Panc1 (cell line): ENCODE results near the gene MCAM. TPM values are rescaled to one million over a fixed set of nuclear protein-coding genes. Genes with fewer than 3 reads are reported as not detected.
A peak's percentile ranks its signal among the peaks of the same experiment; 100 is the strongest.

Experiments
- ATAC-seq: fragments of 200-7000 bp; cut with Tn5 transposase; 2 replicates; pipeline ENCODE4 v1.9.1; 2020; ENCODE audit warnings: mild to moderate bottlenecking, moderate library complexity
- BruUV-seq: library from RNA; stranded (reverse); fragments of 400-500 nt; replicated peaks from 2 replicates; lab custom pipeline; 2021; lab: Mats Ljungman, UMichigan
- CTCF ChIA-PET: fragments of 300-600 bp; sonication (Branson Sonifier 250); formaldehyde crosslinking; loops from one replicate; lab custom pipeline; 2022; ENCODE audit warnings: antibody characterized with exemption; lab: Charles Lee
- POLR2A ChIA-PET: fragments of 300-600 bp; sonication (Branson Sonifier 250); formaldehyde crosslinking; loops from one replicate; lab custom pipeline; 2022; ENCODE audit warnings: antibody characterized with exemption; lab: Charles Lee
- DNase-seq: peaks from one replicate; pipeline ENCODE4 v3.0.0-alpha.2; 2010; ENCODE audit warnings: low read depth, low spot score
- H3K27ac ChIP-seq: 2 replicates; pipeline ENCODE4 v1.5.1; 2011; ENCODE audit warnings: mild to moderate bottlenecking, low read length, inconsistent platforms
- H3K27me3 ChIP-seq: fragments of 200-500 bp; sonication (Bioruptor generic); 2 replicates; pipeline ENCODE4 v1.6.0; 2014; ENCODE audit warnings: low read length, inconsistent platforms; ENCODE audit not compliant: control insufficient read depth, insufficient read depth
- H3K36me3 ChIP-seq: fragments of 200-500 bp; sonication (Bioruptor generic); 2 replicates; pipeline ENCODE4 v1.5.1; 2014; ENCODE audit warnings: inconsistent platforms, mild to moderate bottlenecking, low read length, moderate library complexity; ENCODE audit not compliant: control insufficient read depth, insufficient read depth
- H3K4me1 ChIP-seq: 2 replicates; pipeline ENCODE4 v1.5.1; 2011; ENCODE audit warnings: inconsistent platforms, mild to moderate bottlenecking, low read length, moderate library complexity; ENCODE audit not compliant: control insufficient read depth, insufficient read depth
- H3K4me3 ChIP-seq, 2 experiments: 2 replicates each; pipeline ENCODE4 v1.5.1; 2011 to 2012; ENCODE audit warnings: low read depth in 2 of 2, low read length in 2 of 2, mild to moderate bottlenecking in 2 of 2, inconsistent platforms in 1 of 2, moderate library complexity in 1 of 2
- H3K9me3 ChIP-seq: fragments of 200-500 bp; sonication (Bioruptor generic); 2 replicates; pipeline ENCODE4 v1.5.1; 2014; ENCODE audit warnings: low read depth, mild to moderate bottlenecking, inconsistent platforms, low read length, moderate library complexity; ENCODE audit not compliant: control insufficient read depth, insufficient read depth
- POLR2AphosphoS5 ChIP-seq: IDR thresholded peaks from 2 replicates; pipeline ENCODE4 v1.6.1; 2012; ENCODE audit warnings: mild to moderate bottlenecking, low read depth, low read length, moderate library complexity
- SIN3A ChIP-seq: IDR thresholded peaks from 2 replicates; pipeline ENCODE4 v1.6.1; 2012; ENCODE audit warnings: low read depth, mild to moderate bottlenecking, low read length, moderate library complexity, borderline replicate concordance; ENCODE audit not compliant: insufficient read depth
- TCF7L2 ChIP-seq: IDR thresholded peaks from 2 replicates; pipeline ENCODE4 v1.6.1; 2011; ENCODE audit warnings: mild to moderate bottlenecking, low read depth, low read length, inconsistent platforms
- in situ Hi-C: cut with HindIII; loops from 2 replicates; pipeline ENCODE4 v1.10.0; 2016; ENCODE audit warnings: low sequenced_read_pairs, low pct_unique_long_range_greater_than_20kb
- intact Hi-C: fragments of 100-400 bp; cut with micrococcal nuclease; formaldehyde crosslinking; loops from one replicate; pipeline ENCODE4 v1.10.0; 2022; ENCODE audit not compliant: unreplicated experiment
- total RNA-seq: library from RNA; stranded (reverse); gene quantifications from one replicate; pipeline ENCODE4 v1.2.1, GENCODE V29; 2021; ENCODE audit not compliant: unreplicated experiment
- TF ChIP-seq, protein P1 (sequence below): fragments of 450-650 bp; IDR thresholded peaks from 2 replicates; pipeline ENCODE4 v1.5.1; 2017; ENCODE audit warnings: mild to moderate bottlenecking
- TF ChIP-seq, protein P2 (sequence below), 2 experiments: IDR thresholded peaks; 2 replicates each; pipeline ENCODE4 v1.6.1; 2011 to 2012; ENCODE audit warnings: low read depth in 2 of 2, control low read depth in 1 of 2, low read length in 1 of 2, mild to moderate bottlenecking in 1 of 2, moderate library complexity in 1 of 2; ENCODE audit not compliant: insufficient read depth in 1 of 2

Gene MCAM
- total RNA-seq, 1 experiment from 2014 or later: 27.2 TPM

DNA sequence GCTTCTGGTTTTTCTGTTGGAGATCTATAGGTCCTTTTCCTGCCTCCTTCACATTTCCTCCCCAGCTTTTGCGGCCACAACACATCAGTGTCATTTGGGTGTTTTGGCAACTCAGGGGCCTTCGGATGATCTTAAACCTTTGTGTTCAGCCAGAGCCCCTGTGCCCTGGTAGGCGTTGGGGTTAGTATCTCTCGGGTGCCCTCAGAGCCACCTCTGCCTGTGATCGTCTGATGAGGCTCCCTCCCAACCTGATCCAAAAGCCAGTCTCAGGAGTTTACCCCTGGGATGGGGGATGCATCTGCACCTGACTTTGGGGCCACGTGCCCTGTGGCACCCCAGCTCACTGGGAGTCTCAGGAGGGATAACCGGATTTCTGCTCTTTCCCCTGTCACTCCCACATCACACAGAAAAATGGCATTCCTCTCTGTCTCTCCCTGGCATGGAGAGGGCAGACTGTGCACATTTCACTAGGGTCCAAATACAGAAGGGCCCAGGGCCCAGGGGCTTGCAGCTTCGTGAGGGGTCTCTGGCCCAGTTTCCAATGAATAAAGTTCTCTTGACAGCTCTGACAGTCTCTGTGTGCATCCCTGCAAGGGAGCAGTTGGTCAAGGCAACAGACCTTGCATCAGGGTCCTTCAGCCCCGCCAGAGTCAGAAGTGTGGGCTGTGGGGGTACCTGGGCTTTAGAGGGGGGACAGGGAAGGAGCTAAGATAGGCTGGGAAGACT is 20.0 kb upstream of the MCAM start:
- in situ Hi-C loops: no loop called here
- no peak overlapping the region for H3K4me3 ChIP-seq
- ChIA-PET CTCF (interaction anchor here (1.1 to 3.5 kb wide), 4 partner anchors 14 to 138 kb away, joined by 3 to 43 read pairs (median 13); no protein-coding TSS in a partner anchor), POLR2A (interaction anchor here (0.6 to 0.7 kb wide), 2 partner anchors 131 to 391 kb away, joined by 3 to 5 read pairs; partner anchors contain the start of gene CBL)
- BruUV-seq: no TSS peak
- no peaks in the 10 kb centered on the region for H3K27me3 ChIP-seq
- H3K36me3 ChIP-seq: no peaks in the 10 kb centered on the region
- peak overlapping the region; percentile 40; the same call in 1 of the 2 replicates for H3K27ac ChIP-seq
- H3K4me1 ChIP-seq: peaks cover 40% of the 10 kb centered on the region
- H3K9me3 ChIP-seq: no peaks in the 10 kb centered on the region
- ATAC-seq: no peak
- no peak for DNase-seq
- intact Hi-C loops: loop anchor here (5.0 kb wide), 1 partner anchor 35 kb away; no protein-coding TSS in a partner anchor
- no peak for TF ChIP-seq SIN3A
- TF ChIP-seq, protein P1, sequence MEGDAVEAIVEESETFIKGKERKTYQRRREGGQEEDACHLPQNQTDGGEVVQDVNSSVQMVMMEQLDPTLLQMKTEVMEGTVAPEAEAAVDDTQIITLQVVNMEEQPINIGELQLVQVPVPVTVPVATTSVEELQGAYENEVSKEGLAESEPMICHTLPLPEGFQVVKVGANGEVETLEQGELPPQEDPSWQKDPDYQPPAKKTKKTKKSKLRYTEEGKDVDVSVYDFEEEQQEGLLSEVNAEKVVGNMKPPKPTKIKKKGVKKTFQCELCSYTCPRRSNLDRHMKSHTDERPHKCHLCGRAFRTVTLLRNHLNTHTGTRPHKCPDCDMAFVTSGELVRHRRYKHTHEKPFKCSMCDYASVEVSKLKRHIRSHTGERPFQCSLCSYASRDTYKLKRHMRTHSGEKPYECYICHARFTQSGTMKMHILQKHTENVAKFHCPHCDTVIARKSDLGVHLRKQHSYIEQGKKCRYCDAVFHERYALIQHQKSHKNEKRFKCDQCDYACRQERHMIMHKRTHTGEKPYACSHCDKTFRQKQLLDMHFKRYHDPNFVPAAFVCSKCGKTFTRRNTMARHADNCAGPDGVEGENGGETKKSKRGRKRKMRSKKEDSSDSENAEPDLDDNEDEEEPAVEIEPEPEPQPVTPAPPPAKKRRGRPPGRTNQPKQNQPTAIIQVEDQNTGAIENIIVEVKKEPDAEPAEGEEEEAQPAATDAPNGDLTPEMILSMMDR: no peak
- no peak for TF ChIP-seq TCF7L2
- TF ChIP-seq, protein P2, sequence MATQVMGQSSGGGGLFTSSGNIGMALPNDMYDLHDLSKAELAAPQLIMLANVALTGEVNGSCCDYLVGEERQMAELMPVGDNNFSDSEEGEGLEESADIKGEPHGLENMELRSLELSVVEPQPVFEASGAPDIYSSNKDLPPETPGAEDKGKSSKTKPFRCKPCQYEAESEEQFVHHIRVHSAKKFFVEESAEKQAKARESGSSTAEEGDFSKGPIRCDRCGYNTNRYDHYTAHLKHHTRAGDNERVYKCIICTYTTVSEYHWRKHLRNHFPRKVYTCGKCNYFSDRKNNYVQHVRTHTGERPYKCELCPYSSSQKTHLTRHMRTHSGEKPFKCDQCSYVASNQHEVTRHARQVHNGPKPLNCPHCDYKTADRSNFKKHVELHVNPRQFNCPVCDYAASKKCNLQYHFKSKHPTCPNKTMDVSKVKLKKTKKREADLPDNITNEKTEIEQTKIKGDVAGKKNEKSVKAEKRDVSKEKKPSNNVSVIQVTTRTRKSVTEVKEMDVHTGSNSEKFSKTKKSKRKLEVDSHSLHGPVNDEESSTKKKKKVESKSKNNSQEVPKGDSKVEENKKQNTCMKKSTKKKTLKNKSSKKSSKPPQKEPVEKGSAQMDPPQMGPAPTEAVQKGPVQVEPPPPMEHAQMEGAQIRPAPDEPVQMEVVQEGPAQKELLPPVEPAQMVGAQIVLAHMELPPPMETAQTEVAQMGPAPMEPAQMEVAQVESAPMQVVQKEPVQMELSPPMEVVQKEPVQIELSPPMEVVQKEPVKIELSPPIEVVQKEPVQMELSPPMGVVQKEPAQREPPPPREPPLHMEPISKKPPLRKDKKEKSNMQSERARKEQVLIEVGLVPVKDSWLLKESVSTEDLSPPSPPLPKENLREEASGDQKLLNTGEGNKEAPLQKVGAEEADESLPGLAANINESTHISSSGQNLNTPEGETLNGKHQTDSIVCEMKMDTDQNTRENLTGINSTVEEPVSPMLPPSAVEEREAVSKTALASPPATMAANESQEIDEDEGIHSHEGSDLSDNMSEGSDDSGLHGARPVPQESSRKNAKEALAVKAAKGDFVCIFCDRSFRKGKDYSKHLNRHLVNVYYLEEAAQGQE (IDR thresholded peaks at IDR 0.05; ENCODE audit: insufficient read depth in 1 of 2, low read depth in 2 of 2, low read length in 1 of 2): no peak
- TF ChIP-seq POLR2AphosphoS5: no peak

DNA sequence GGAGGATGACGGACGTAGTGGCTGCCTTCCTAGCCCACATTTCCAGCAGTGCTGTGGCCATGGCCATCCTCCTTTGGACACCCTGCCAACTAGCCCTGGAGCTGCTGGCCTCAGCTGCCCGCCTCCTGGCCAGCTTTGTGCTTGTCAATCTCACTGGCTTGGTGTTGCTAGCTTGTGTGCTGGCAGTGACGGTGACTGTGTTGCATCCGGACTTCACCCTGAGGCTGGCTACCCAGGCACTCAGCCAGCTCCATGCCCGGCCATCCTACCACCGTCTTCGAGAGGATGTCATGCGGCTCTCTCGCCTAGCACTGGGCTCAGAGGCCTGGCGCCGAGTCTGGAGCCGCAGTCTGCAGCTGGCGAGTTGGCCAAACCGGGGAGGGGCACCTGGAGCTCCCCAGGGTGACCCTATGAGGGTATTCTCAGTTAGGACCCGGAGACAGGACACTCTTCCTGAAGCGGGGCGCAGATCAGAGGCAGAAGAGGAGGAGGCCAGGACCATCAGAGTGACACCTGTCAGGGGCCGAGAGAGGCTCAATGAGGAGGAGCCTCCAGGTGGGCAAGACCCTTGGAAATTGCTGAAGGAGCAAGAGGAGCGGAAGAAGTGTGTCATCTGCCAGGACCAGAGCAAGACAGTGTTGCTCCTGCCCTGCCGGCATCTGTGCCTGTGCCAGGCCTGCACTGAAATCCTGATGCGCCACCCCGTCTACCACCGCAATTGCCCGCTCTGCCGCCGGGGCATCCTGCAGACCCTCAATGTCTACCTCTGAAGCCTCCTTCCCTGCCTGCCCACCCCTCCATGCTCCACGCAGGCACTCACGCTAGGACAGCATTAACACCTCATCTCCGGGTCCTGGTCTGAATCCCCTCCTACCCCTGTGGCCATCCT is 19.0 kb upstream of the MCAM start:
- POLR2A ChIA-PET: no interaction called here
- Histone ChIP-seq H3K4me3 (peak overlapping the region; percentile 84 to 95; a peak in 3 of 4 replicates), H3K27me3 (no peaks in the 10 kb centered on the region), H3K9me3 (no peaks in the 10 kb centered on the region), H3K27ac (peak overlapping the region; percentile 98), H3K36me3 (no peaks in the 10 kb centered on the region), H3K4me1 (peaks cover 40% of the 10 kb centered on the region)
- CTCF ChIA-PET: interaction anchor here (2.1 kb wide), 1 partner anchor 38 kb away, joined by 6 read pairs; no protein-coding TSS in a partner anchor
- ATAC-seq (no peak), DNase-seq (no peak)
- no peak for TF ChIP-seq TCF7L2
- TF ChIP-seq, protein P1: no peak
- TF ChIP-seq, protein P2 (IDR thresholded peaks at IDR 0.05; ENCODE audit: insufficient read depth in 1 of 2, low read depth in 2 of 2, low read length in 1 of 2): no peak
- no peak for TF ChIP-seq SIN3A
- no peak for TF ChIP-seq POLR2AphosphoS5
- intact Hi-C loops: loop anchor here (5.0 kb wide), 1 partner anchor 36 kb away; no protein-coding TSS in a partner anchor
- BruUV-seq: no TSS peak
- in situ Hi-C loops: no loop called here
